H1 (cell line): Measurements from ENCODE around the gene CADM2. TPM values are rescaled to one million over a fixed set of nuclear protein-coding genes. Genes with fewer than 3 reads are reported as not detected.

Source experiments
- CTCF ChIA-PET: fragments of 300-600 bp; sonication (Branson Sonifier 250); formaldehyde crosslinking; loops from one replicate; lab custom pipeline; 2021; ENCODE audit not compliant: partially characterized antibody; lab: Charles Lee
- POLR2A ChIA-PET: fragments of 300-600 bp; sonication (Branson Sonifier 250); formaldehyde crosslinking; loops from one replicate; lab custom pipeline; 2021; ENCODE audit warnings: inconsistent platforms; ENCODE audit not compliant: partially characterized antibody; lab: Charles Lee
- DNase-seq, 2 experiments: peaks; one replicate each; pipeline versions ENCODE4 v3.0.0 to v3.0.0-alpha.2; 2010 to 2022; ENCODE audit warnings: low spot score in 2 of 2, low read depth in 1 of 2, mixed read lengths in 1 of 2
- FAIRE-seq: peaks from 2 replicates; lab custom pipeline; 2011; peaks lifted over from hg19 to GRCh38; lab: Jason Lieb, UNC
- H2AFZ ChIP-seq: 2 replicates; pipeline ENCODE4 v1.8.1; 2012; ENCODE audit warnings: low read length, inconsistent platforms
- H2AK5ac ChIP-seq: 2 replicates; pipeline ENCODE4 v1.6.1; 2013; ENCODE audit warnings: low read depth, low read length
- H2BK120ac ChIP-seq: replicated peaks from 2 replicates; pipeline ENCODE3; 2013; ENCODE audit warnings: low read depth, low read length, inconsistent platforms
- H2BK12ac ChIP-seq: 2 replicates; pipeline ENCODE4 v1.6.1; 2013; ENCODE audit warnings: low read depth, low read length
- H2BK15ac ChIP-seq: 2 replicates; pipeline ENCODE4 v1.6.1; 2013; ENCODE audit warnings: low read length
- H2BK20ac ChIP-seq: 2 replicates; pipeline ENCODE4 v1.6.1; 2013; ENCODE audit warnings: low read length
- H2BK5ac ChIP-seq: 2 replicates; pipeline ENCODE4 v1.6.1; 2013; ENCODE audit warnings: low read depth, low read length
- H3K14ac ChIP-seq: 2 replicates; pipeline ENCODE4 v1.6.1; 2013; ENCODE audit warnings: inconsistent platforms; ENCODE audit not compliant: insufficient read length
- H3K18ac ChIP-seq: 2 replicates; pipeline ENCODE4 v1.6.1; 2013; ENCODE audit warnings: low read length; ENCODE audit errors: extremely low read depth
- H3K23ac ChIP-seq: 2 replicates; pipeline ENCODE4 v1.6.1; 2013; ENCODE audit warnings: inconsistent platforms; ENCODE audit not compliant: insufficient read length
- H3K23me2 ChIP-seq: 2 replicates; pipeline ENCODE4 v1.6.1; 2013; ENCODE audit warnings: low read depth, low read length
- H3K27ac ChIP-seq: 2 replicates; pipeline ENCODE4 v1.6.1; 2011; ENCODE audit warnings: low read depth, low read length, inconsistent platforms
- H3K27me3 ChIP-seq, 4 experiments: replicated peaks in 1 of 4; 1 replicate in 1 of 4; 2 replicates in 3 of 4; pipeline versions ENCODE4 v1.6.1 to v1.8.1; 2011 to 2013; ENCODE audit warnings: low read length in 3 of 4, mild to moderate bottlenecking in 3 of 4, inconsistent platforms in 2 of 4, mixed read lengths in 2 of 4, moderate library complexity in 1 of 4; ENCODE audit not compliant: control insufficient read depth in 3 of 4, insufficient read depth in 3 of 4; ENCODE audit errors: extremely low read depth in 1 of 4
- H3K36me3 ChIP-seq, 4 experiments: 2 replicates each; pipeline versions ENCODE4 v1.6.1 to v1.8.1; 2011 to 2013; ENCODE audit warnings: mild to moderate bottlenecking in 4 of 4, low read length in 3 of 4, moderate library complexity in 2 of 4, control low read depth in 1 of 4, inconsistent platforms in 1 of 4; ENCODE audit not compliant: insufficient read depth in 4 of 4, control insufficient read depth in 2 of 4
- H3K4ac ChIP-seq: replicated peaks from 2 replicates; pipeline ENCODE3; 2013; ENCODE audit warnings: low read length, low read depth, mixed read lengths, inconsistent platforms; ENCODE audit not compliant: insufficient read length
- H3K4me1 ChIP-seq, 4 experiments: replicated peaks in 1 of 4; 1 replicate in 1 of 4; 2 replicates in 3 of 4; pipeline versions ENCODE4 v1.6.1 to v1.8.1; 2011 to 2013; ENCODE audit warnings: low read length in 3 of 4, inconsistent platforms in 2 of 4, mixed read lengths in 1 of 4; ENCODE audit not compliant: insufficient read depth in 4 of 4, control insufficient read depth in 3 of 4
- H3K4me2 ChIP-seq, 2 experiments: 2 replicates each; pipeline versions ENCODE4 v1.6.1 to v1.8.1; 2011 to 2013; ENCODE audit warnings: low read depth in 2 of 2, low read length in 2 of 2, control low read depth in 1 of 2, inconsistent platforms in 1 of 2, mild to moderate bottlenecking in 1 of 2; ENCODE audit not compliant: insufficient read depth in 1 of 2
- H3K4me3 ChIP-seq, 4 experiments: fragments of 200-600, 300-600 bp in 1 of 4; sonication (generic), shearing (Covaris generic), sonication (Bioruptor Twin) in 1 of 4; 2 replicates each; pipeline versions ENCODE4 v1.5.1 to v1.8.1; 2011 to 2016; ENCODE audit warnings: low read length in 4 of 4, low read depth in 3 of 4, control low read depth in 2 of 4, inconsistent platforms in 2 of 4, mild to moderate bottlenecking in 2 of 4, mixed read lengths in 1 of 4, moderate library complexity in 1 of 4; ENCODE audit not compliant: insufficient read depth in 2 of 4; ENCODE audit errors: extremely low read depth in 1 of 4
- H3K56ac ChIP-seq: replicated peaks from 2 replicates; pipeline ENCODE3; 2013; ENCODE audit warnings: low read depth, mild to moderate bottlenecking, mixed read lengths, low read length, inconsistent platforms; ENCODE audit not compliant: insufficient read length
- H3K79me1 ChIP-seq: 2 replicates; pipeline ENCODE4 v1.6.1; 2013; ENCODE audit warnings: low read depth, low read length, control low read depth
- H3K79me2 ChIP-seq, 2 experiments: 2 replicates each; pipeline versions ENCODE4 v1.6.1 to v1.8.1; 2012 to 2013; ENCODE audit warnings: low read length in 2 of 2, mild to moderate bottlenecking in 2 of 2, inconsistent platforms in 1 of 2; ENCODE audit not compliant: insufficient read depth in 2 of 2, control insufficient read depth in 1 of 2
- H3K9ac ChIP-seq, 4 experiments: replicated peaks in 1 of 4; 1 replicate in 1 of 4; 2 replicates in 3 of 4; pipeline versions ENCODE4 v1.6.1 to v1.8.1; 2011 to 2013; ENCODE audit warnings: low read depth in 3 of 4, low read length in 3 of 4, control low read depth in 2 of 4, mild to moderate bottlenecking in 2 of 4, moderate library complexity in 2 of 4, inconsistent platforms in 1 of 4; ENCODE audit errors: extremely low read depth in 1 of 4
- H3K9me3 ChIP-seq, 2 experiments: 2 replicates each; pipeline versions ENCODE4 v1.6.1 to v1.8.1; 2012 to 2013; ENCODE audit warnings: mild to moderate bottlenecking in 2 of 2, moderate library complexity in 2 of 2, control low read depth in 1 of 2, inconsistent platforms in 1 of 2, low read depth in 1 of 2, low read length in 1 of 2, mixed read lengths in 1 of 2; ENCODE audit not compliant: insufficient read depth in 2 of 2
- H4K20me1 ChIP-seq, 2 experiments: replicated peaks in 1 of 2; 2 replicates each; pipeline versions ENCODE3 to v1.8.1; 2011 to 2013; ENCODE audit warnings: inconsistent platforms in 2 of 2, low read length in 2 of 2, mild to moderate bottlenecking in 1 of 2; ENCODE audit not compliant: insufficient read depth in 2 of 2, control insufficient read depth in 1 of 2
- H4K5ac ChIP-seq: 2 replicates; pipeline ENCODE4 v1.6.1; 2013; ENCODE audit warnings: low read length, low read depth, mixed read lengths, inconsistent platforms; ENCODE audit not compliant: insufficient read length
- H4K8ac ChIP-seq: 2 replicates; pipeline ENCODE4 v1.8.0; 2013; ENCODE audit warnings: mild to moderate bottlenecking, moderate library complexity, low read length, inconsistent platforms; ENCODE audit not compliant: insufficient read depth; ENCODE audit errors: extremely low read depth
- H4K91ac ChIP-seq: replicated peaks from 2 replicates; pipeline ENCODE3; 2013; ENCODE audit warnings: low read length, mixed read lengths, inconsistent platforms; ENCODE audit not compliant: insufficient read length
- BCL11A ChIP-seq, 2 experiments: IDR thresholded peaks; one replicate each; pipeline ENCODE4 v1.6.1; 2011; ENCODE audit warnings: low read depth in 2 of 2, low read length in 2 of 2, mild to moderate bottlenecking in 2 of 2
- CTBP2 ChIP-seq: IDR thresholded peaks from 2 replicates; pipeline ENCODE4 v1.7.0; 2011; ENCODE audit warnings: borderline replicate concordance, mild to moderate bottlenecking, moderate library complexity, mixed read lengths, low read length; ENCODE audit not compliant: insufficient read depth, insufficient read length
- E2F6 ChIP-seq: IDR thresholded peaks from 2 replicates; pipeline ENCODE4 v1.6.1; 2012; ENCODE audit warnings: inconsistent platforms
- GABPA ChIP-seq: IDR thresholded peaks from 2 replicates; pipeline ENCODE4 v1.6.1; 2011; ENCODE audit warnings: mild to moderate bottlenecking, low read length, moderate library complexity, borderline replicate concordance; ENCODE audit not compliant: insufficient read depth
- SP2 ChIP-seq: IDR thresholded peaks from 2 replicates; pipeline ENCODE4 v1.6.1; 2012; ENCODE audit warnings: mild to moderate bottlenecking, low read length, inconsistent platforms
- SP4 ChIP-seq: IDR thresholded peaks from 2 replicates; pipeline ENCODE4 v1.6.1; 2012; ENCODE audit warnings: low read length, inconsistent platforms
- TAF1 ChIP-seq: IDR thresholded peaks from 2 replicates; pipeline ENCODE4 v1.6.1; 2011; ENCODE audit warnings: mild to moderate bottlenecking, low read depth, low read length
- TBP ChIP-seq: IDR thresholded peaks from 2 replicates; pipeline ENCODE4 v1.6.1; 2011; ENCODE audit warnings: low read depth, low read length, improper control_type of control experiment
- TEAD4 ChIP-seq: IDR thresholded peaks from 2 replicates; pipeline ENCODE4 v1.6.1; 2012; ENCODE audit warnings: low read depth, low read length, inconsistent platforms, mixed read lengths
- WGBS, 2 experiments: shearing (Covaris generic) in 1 of 2; methylation state at CpG; one replicate each; pipeline versions ENCODE4 v1.1.6 to v1.1.7; 2013 to 2015; ENCODE audit warnings: low lambda C conversion rate in 2 of 2, mixed read lengths in 2 of 2, inconsistent platforms in 1 of 2, low coverage in 1 of 2, missing lambda C conversion rate in 1 of 2; ENCODE audit not compliant: insufficient replicate concordance in 2 of 2, insufficient coverage in 1 of 2, insufficient read length in 1 of 2; ENCODE audit errors: extremely low coverage in 1 of 2, missing lambda C conversion rate in 1 of 2; 5-methylcytosine and 5-hydroxymethylcytosine counted together
- polyA plus RNA-seq, 7 experiments: library from polyadenylated mRNA; depleted of rRNA in 3 of 7; stranded (reverse) in 5 of 7; unstranded in 2 of 7; fragments of >200 nt in 5 of 7; fragments of 200-250 nt in 2 of 7; gene quantifications; 1 replicate in 5 of 7; 2 replicates in 1 of 7; 4 replicates in 1 of 7; pipeline versions ENCODE4 v1.2.1 to v1.2.3, GENCODE V29; 2011 to 2013; ENCODE audit warnings: missing spikeins in 2 of 7, mixed read lengths in 2 of 7
- total RNA-seq: library from RNA; stranded (reverse); fragmentation: NEBNext Ultra II Directional; extraction: Animal tissue kit (Norgen Biotek cat#: 25700); gene quantifications from 2 replicates; pipeline ENCODE4 v1.2.1, GENCODE V29; 2021
- TF ChIP-seq, protein P1 (sequence below): IDR thresholded peaks from 2 replicates; pipeline ENCODE4 v1.6.1; 2012; ENCODE audit warnings: inconsistent platforms

The CADM2 gene
- total and polyA plus RNA-seq, 2 of the 8 experiments (the other 6 are each of a cell fraction or from before 2014, with no cell fraction given): 14.9 to 20.9 TPM

- no peak overlapping the region for H4K91ac ChIP-seq
- H3K56ac ChIP-seq: no peak overlapping the region
- H3K79me1 ChIP-seq: no peaks in the 10 kb centered on the region
- no peaks in the 10 kb centered on the region for H3K9me3 ChIP-seq
- no peaks in the 10 kb centered on the region for H3K4me1 ChIP-seq
- H2BK20ac ChIP-seq: no peak overlapping the region
- H3K4me3 ChIP-seq: no peak overlapping the region
- whole genome bisulfite sequencing, 2 experiments: 88% methylated on average over 1 of the region's 1 CpG; no CpG with 5 or more reads in 1 of the 2 experiments
- no peak overlapping the region for H3K14ac ChIP-seq
- no peaks in the 10 kb centered on the region for H3K36me3 ChIP-seq
- H2AK5ac ChIP-seq: no peak overlapping the region
- H2BK120ac ChIP-seq: no peak overlapping the region
- H4K8ac ChIP-seq: no peak overlapping the region
- DNase-seq (no peak), FAIRE-seq (no peak)
- H2BK5ac ChIP-seq: no peak overlapping the region
- H3K27me3 ChIP-seq: no peaks in the 10 kb centered on the region
- H3K79me2 ChIP-seq: no peaks in the 10 kb centered on the region
- ChIA-PET POLR2A (no interaction called here), CTCF (no interaction called here)
- no peak overlapping the region for H3K4me2 ChIP-seq
- no peak overlapping the region for H4K5ac ChIP-seq
- no peak overlapping the region for H3K9ac ChIP-seq
- no peak overlapping the region for H2AFZ ChIP-seq
- no peak overlapping the region for H2BK15ac ChIP-seq
- H3K4ac ChIP-seq: no peak overlapping the region
- no peak for TF ChIP-seq TAF1
- TF ChIP-seq TBP: no peak
- no peak for TF ChIP-seq TEAD4
- TF ChIP-seq, protein P1, sequence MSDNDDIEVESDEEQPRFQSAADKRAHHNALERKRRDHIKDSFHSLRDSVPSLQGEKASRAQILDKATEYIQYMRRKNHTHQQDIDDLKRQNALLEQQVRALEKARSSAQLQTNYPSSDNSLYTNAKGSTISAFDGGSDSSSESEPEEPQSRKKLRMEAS: no peak
- TF ChIP-seq BCL11A (IDR thresholded peaks at IDR 0.05; ENCODE audit: low read depth in 2 of 2, low read length in 2 of 2): no peak
- TF ChIP-seq CTBP2: no peak
- no peak for TF ChIP-seq E2F6
- no peak for TF ChIP-seq SP2
- no peak for TF ChIP-seq GABPA
- no peak for TF ChIP-seq SP4
- no peaks in the 10 kb centered on the region for H4K20me1 ChIP-seq
- no peak overlapping the region for H3K18ac ChIP-seq
- H3K23me2 ChIP-seq: no peaks in the 10 kb centered on the region
- H3K23ac ChIP-seq: no peak overlapping the region
- no peak overlapping the region for H3K27ac ChIP-seq
- no peak overlapping the region for H2BK12ac ChIP-seq
Measured at GRCh38 chr3:86051058-86051457, 1092.3 kb downstream of the CADM2 start.
